SK-N-SH (cell line): ENCODE data around the gene TOGARAM2. TPM values are rescaled to one million over a fixed set of nuclear protein-coding genes. Genes with fewer than 3 reads are reported as not detected.

Experiments
- CTCF ChIA-PET: fragments of 300-600, 350-600 bp; formaldehyde crosslinking; extraction: SDS; loops from one replicate; lab custom pipeline; 2021; lab: Yijun Ruan, JAX
- POLR2A ChIA-PET: fragments of 350-600 bp; sonication (Branson Sonifier 250); formaldehyde crosslinking; extraction: SDS; loops from one replicate; lab custom pipeline; 2020; ENCODE audit warnings: antibody characterized with exemption, inconsistent platforms; lab: Yijun Ruan, JAX
- DNase-seq: peaks from one replicate; pipeline ENCODE4 v3.0.0; 2012
- H2AFZ ChIP-seq: fragments of 200-600 bp; sonication (generic); 2 replicates; pipeline ENCODE4 v1.8.1; 2016; ENCODE audit warnings: antibody characterized with exemption, mild to moderate bottlenecking, low read depth
- H3F3A ChIP-seq: fragments of 200-600 bp; sonication (generic); replicated peaks from 2 replicates; pipeline ENCODE3; 2016; ENCODE audit warnings: antibody characterized with exemption, mild to moderate bottlenecking; ENCODE audit not compliant: insufficient read depth
- H3K27ac ChIP-seq, 2 experiments: fragments of 200-500 bp in 1 of 2; fragments of 200-600 bp in 1 of 2; sonication (Bioruptor generic) in 1 of 2; sonication (generic), shearing (Covaris generic) in 1 of 2; 2 replicates each; pipeline versions ENCODE4 v1.5.1 to v1.6.1; 2014 to 2016; ENCODE audit warnings: low read depth in 2 of 2, inconsistent platforms in 1 of 2, low read length in 1 of 2, mild to moderate bottlenecking in 1 of 2, mixed read lengths in 1 of 2
- H3K27me3 ChIP-seq: fragments of 200-600 bp; sonication (generic), shearing (Covaris generic); 2 replicates; pipeline ENCODE4 v1.6.1; 2016; ENCODE audit warnings: mixed run types; ENCODE audit not compliant: insufficient read depth
- H3K36me3 ChIP-seq, 2 experiments: fragments of 200-500 bp in 1 of 2; fragments of 200-600 bp in 1 of 2; sonication (Bioruptor generic) in 1 of 2; sonication (generic) in 1 of 2; replicated peaks in 1 of 2; 2 replicates each; pipeline versions ENCODE3 to v1.5.1; 2014 to 2016; ENCODE audit warnings: low read length in 1 of 2, mild to moderate bottlenecking in 1 of 2; ENCODE audit not compliant: insufficient read depth in 2 of 2, control insufficient read depth in 1 of 2
- H3K4me1 ChIP-seq, 2 experiments: fragments of 200-500 bp in 1 of 2; fragments of 200-600 bp in 1 of 2; sonication (Bioruptor generic) in 1 of 2; sonication (generic), shearing (Covaris generic) in 1 of 2; 2 replicates each; pipeline versions ENCODE4 v1.5.1 to v1.6.1; 2014 to 2016; ENCODE audit warnings: low read depth in 1 of 2, low read length in 1 of 2, mixed run types in 1 of 2; ENCODE audit not compliant: insufficient read depth in 2 of 2, control insufficient read depth in 1 of 2
- H3K4me2 ChIP-seq: fragments of 200-600 bp; sonication (generic), shearing (Covaris generic); 2 replicates; pipeline ENCODE4 v1.6.1; 2017; ENCODE audit warnings: mixed run types
- H3K4me3 ChIP-seq, 2 experiments: fragments of 200-500 bp in 1 of 2; fragments of 200-600 bp in 1 of 2; sonication (Bioruptor generic) in 1 of 2; sonication (generic), shearing (Covaris generic) in 1 of 2; 2 replicates each; pipeline versions ENCODE4 v1.5.1 to v1.8.1; 2014 to 2016; ENCODE audit warnings: low read depth in 2 of 2, inconsistent platforms in 1 of 2, low read length in 1 of 2, mild to moderate bottlenecking in 1 of 2, mixed read lengths in 1 of 2, moderate library complexity in 1 of 2
- H3K79me2 ChIP-seq: fragments of 200-600 bp; sonication (generic); 2 replicates; pipeline ENCODE4 v1.8.1; 2017; ENCODE audit warnings: mild to moderate bottlenecking; ENCODE audit not compliant: insufficient read depth
- H3K9ac ChIP-seq: fragments of 200-600 bp; sonication (generic); 2 replicates; pipeline ENCODE4 v1.6.1; 2017; ENCODE audit warnings: mixed run types
- H3K9me2 ChIP-seq: fragments of 200-600 bp; sonication (generic); 2 replicates; pipeline ENCODE4 v1.6.1; 2017; ENCODE audit warnings: mixed run types
- H3K9me3 ChIP-seq: fragments of 200-600 bp; sonication (generic); 2 replicates; pipeline ENCODE4 v1.6.1; 2017; ENCODE audit warnings: mixed run types, mild to moderate bottlenecking, moderate library complexity
- H4K20me1 ChIP-seq: fragments of 200-600 bp; sonication (generic); 2 replicates; pipeline ENCODE4 v1.6.1; 2017; ENCODE audit warnings: mild to moderate bottlenecking, mixed run types; ENCODE audit not compliant: insufficient read depth
- CHD2 ChIP-seq: fragments of 150-350 bp; IDR thresholded peaks from 2 replicates; pipeline ENCODE4 v1.6.1; 2018; ENCODE audit warnings: low read length; ENCODE audit not compliant: partially characterized antibody
- EP300 ChIP-seq, 2 experiments: IDR thresholded peaks; 2 replicates each; pipeline versions ENCODE4 v1.4.0 to v1.6.1; 2012; ENCODE audit warnings: borderline replicate concordance in 1 of 2, low read depth in 1 of 2, low read length in 1 of 2
- EZH2phosphoT487 ChIP-seq: fragments of 200-600 bp; sonication (generic); IDR thresholded peaks from 2 replicates; pipeline ENCODE4 v1.6.1; 2017; ENCODE audit warnings: low read depth, mixed run types, mild to moderate bottlenecking, antibody characterized with exemption, moderate library complexity, borderline replicate concordance
- FOXJ3 ChIP-seq: sonication (generic); formaldehyde crosslinking; IDR thresholded peaks from 2 replicates; pipeline ENCODE4 v1.5.1; 2020; ENCODE audit warnings: mild to moderate bottlenecking, missing genetic modification reagents
- FOXM1 ChIP-seq: IDR thresholded peaks from 2 replicates; pipeline ENCODE4 v1.4.0; 2012; ENCODE audit warnings: low read depth, mild to moderate bottlenecking
- GATA2 ChIP-seq: sonication (generic); formaldehyde crosslinking; IDR thresholded peaks from 2 replicates; pipeline ENCODE4 v1.5.0; 2020; ENCODE audit warnings: mild to moderate bottlenecking, missing genetic modification reagents
- IRF3 ChIP-seq: fragments of 150-350 bp; IDR thresholded peaks from 2 replicates; pipeline ENCODE4 v1.6.1; 2016; ENCODE audit warnings: mild to moderate bottlenecking, low read depth, low read length
- MAX ChIP-seq: IDR thresholded peaks from 2 replicates; pipeline ENCODE4 v1.4.0; 2012; ENCODE audit warnings: low read depth
- MEF2A ChIP-seq: IDR thresholded peaks from 2 replicates; pipeline ENCODE4 v1.4.0; 2012; ENCODE audit warnings: low read depth, borderline replicate concordance
- MXI1 ChIP-seq: IDR thresholded peaks from 2 replicates; pipeline ENCODE4 v1.6.1; 2012; ENCODE audit warnings: mild to moderate bottlenecking, low read depth, low read length, improper control_type of control experiment
- NFIC ChIP-seq: IDR thresholded peaks from 2 replicates; pipeline ENCODE4 v1.4.0; 2012; ENCODE audit warnings: borderline replicate concordance
- NRF1 ChIP-seq: IDR thresholded peaks from 2 replicates; pipeline ENCODE4 v1.6.1; 2012; ENCODE audit warnings: low read depth, mild to moderate bottlenecking, low read length
- POLR2AphosphoS5 ChIP-seq: IDR thresholded peaks from 2 replicates; pipeline ENCODE4 v1.6.1; 2012; ENCODE audit warnings: low read depth, low read length
- RAD21 ChIP-seq: IDR thresholded peaks from 2 replicates; pipeline ENCODE4 v1.6.1; 2012; ENCODE audit warnings: mild to moderate bottlenecking, low read length
- RXRA ChIP-seq: IDR thresholded peaks from 2 replicates; pipeline ENCODE4 v1.4.0; 2012; ENCODE audit warnings: low read depth, mild to moderate bottlenecking, borderline replicate concordance
- SIN3A ChIP-seq: IDR thresholded peaks from 2 replicates; pipeline ENCODE4 v1.6.1; 2012; ENCODE audit warnings: low read depth, mild to moderate bottlenecking, low read length, moderate library complexity, borderline replicate concordance
- SMC3 ChIP-seq: IDR thresholded peaks from 2 replicates; pipeline ENCODE4 v1.6.1; 2012; ENCODE audit warnings: low read depth, low read length, improper control_type of control experiment
- TAF1 ChIP-seq: IDR thresholded peaks from 2 replicates; pipeline ENCODE4 v1.6.1; 2012; ENCODE audit warnings: low read depth, mild to moderate bottlenecking, low read length, moderate library complexity, borderline replicate concordance
- TCF12 ChIP-seq: IDR thresholded peaks from 2 replicates; pipeline ENCODE4 v1.4.0; 2012
- TEAD4 ChIP-seq: IDR thresholded peaks from 2 replicates; pipeline ENCODE4 v1.4.0; 2012; ENCODE audit warnings: mild to moderate bottlenecking, borderline replicate concordance; ENCODE audit not compliant: insufficient read depth
- WGBS: methylation state at CpG from one replicate; pipeline ENCODE4 v1.1.6; 2017; ENCODE audit warnings: low lambda C conversion rate; 5-methylcytosine and 5-hydroxymethylcytosine counted together
- polyA plus RNA-seq, 3 experiments: library from polyadenylated mRNA; depleted of rRNA; stranded (reverse); fragments of >200 nt; gene quantifications; 2 replicates each; pipeline ENCODE4 v1.2.3, GENCODE V29; 2012

TOGARAM2 gene
- polyA plus RNA-seq, 1 of the 3 experiments (the other 2 are of a cell fraction) = 0.69 TPM

- TF ChIP-seq RXRA (no peak), TAF1 (no peak), EP300 (IDR thresholded peaks at IDR 0.05; ENCODE audit: borderline replicate concordance in 1 of 2, low read depth in 1 of 2, low read length in 1 of 2) (no peak), FOXM1 (no peak), EZH2phosphoT487 (no peak), MEF2A (no peak), TCF12 (no peak), TEAD4 (no peak), SIN3A (no peak), RAD21 (no peak), POLR2AphosphoS5 (no peak), SMC3 (no peak), GATA2 (no peak), FOXJ3 (CRISPR knock-in tag) (no peak), MAX (no peak), CHD2 (no peak), NFIC (no peak), NRF1 (no peak)
- DNase-seq = no peak
- Histone ChIP-seq H3K9ac (no peak overlapping the region), H3K4me2 (no peak overlapping the region), H3K27me3 (peaks cover 17% of the 10 kb centered on the region; the same call in 1 of the 2 replicates), H3K9me3 (no peaks in the 10 kb centered on the region), H3K4me1 (peaks cover 0 to 17% of the 10 kb centered on the region in 2 experiments; a peak in 1 of 4 replicates), H3K79me2 (no peaks in the 10 kb centered on the region), H3K27ac (no peak overlapping the region), H3F3A (no peaks in the 10 kb centered on the region), H3K9me2 (no peaks in the 10 kb centered on the region), H3K36me3 (no peaks in the 10 kb centered on the region), H4K20me1 (no peaks in the 10 kb centered on the region), H3K4me3 (no peak overlapping the region), H2AFZ (no peak overlapping the region)
- CTCF ChIA-PET = interaction anchor here (0.6 to 1.0 kb wide), 2 partner anchors 56 to 1149 kb away, joined by 3 read pairs; no protein-coding TSS in a partner anchor
- POLR2A ChIA-PET = no interaction called here
- WGBS = 64% methylated on average over 13 of the region's 13 CpGs
Observed at GRCh38 chr2:29014811-29015421, 33.8 kb downstream of the TOGARAM2 start.

- ChIA-PET POLR2A (no interaction called here), CTCF (interaction anchor here (0.6 to 1.5 kb wide), 3 partner anchors 10 to 1148 kb away, joined by 3 to 4 read pairs (median 3); no protein-coding TSS in a partner anchor)
- H3K9ac ChIP-seq = no peak overlapping the region
- no peak overlapping the region for H3K4me3 ChIP-seq
- H2AFZ ChIP-seq = no peak overlapping the region
- H3K27ac ChIP-seq = no peak overlapping the region
- H3K9me2 ChIP-seq = no peaks in the 10 kb centered on the region
- H3F3A ChIP-seq = no peaks in the 10 kb centered on the region
- peaks cover 0 to 15% of the 10 kb centered on the region in 2 experiments; a peak in 1 of 4 replicates for H3K4me1 ChIP-seq
- H3K4me2 ChIP-seq = no peak overlapping the region
- WGBS = 69% methylated on average over 17 of the region's 17 CpGs
- H3K36me3 ChIP-seq = no peaks in the 10 kb centered on the region
- DNase-seq = no peak
- no peaks in the 10 kb centered on the region for H4K20me1 ChIP-seq
- TF ChIP-seq NRF1 (no peak), POLR2AphosphoS5 (no peak), TCF12 (no peak), IRF3 (no peak), SMC3 (no peak), MXI1 (no peak), FOXJ3 (CRISPR knock-in tag) (no peak), SIN3A (no peak), NFIC (no peak), RXRA (no peak)
- peaks cover 19% of the 10 kb centered on the region; the same call in 1 of the 2 replicates for H3K27me3 ChIP-seq
- H3K9me3 ChIP-seq = no peaks in the 10 kb centered on the region
- no peaks in the 10 kb centered on the region for H3K79me2 ChIP-seq
Observed at GRCh38 chr2:29015701-29016470, 34.8 kb downstream of the TOGARAM2 start.
